DMS 273 (cell line): ENCODE data around the gene GPR146.
"Not testable (repeated sequence)": the region's sequence is repeated elsewhere in the genome, so short reads cannot be mapped to it uniquely, and the experiment has no call there.

ENCODE experiments used
- DNase-seq: peaks from one replicate; lab custom pipeline; 2025; ENCODE audit not compliant: unreplicated experiment; lab: John Stamatoyannopoulos, UW

The GPR146 gene

GRCh38 chr7:1074018-1074417 lies 29.7 kb downstream of the GPR146 start:
- DNase-seq: not testable (repeated sequence)

DNA sequence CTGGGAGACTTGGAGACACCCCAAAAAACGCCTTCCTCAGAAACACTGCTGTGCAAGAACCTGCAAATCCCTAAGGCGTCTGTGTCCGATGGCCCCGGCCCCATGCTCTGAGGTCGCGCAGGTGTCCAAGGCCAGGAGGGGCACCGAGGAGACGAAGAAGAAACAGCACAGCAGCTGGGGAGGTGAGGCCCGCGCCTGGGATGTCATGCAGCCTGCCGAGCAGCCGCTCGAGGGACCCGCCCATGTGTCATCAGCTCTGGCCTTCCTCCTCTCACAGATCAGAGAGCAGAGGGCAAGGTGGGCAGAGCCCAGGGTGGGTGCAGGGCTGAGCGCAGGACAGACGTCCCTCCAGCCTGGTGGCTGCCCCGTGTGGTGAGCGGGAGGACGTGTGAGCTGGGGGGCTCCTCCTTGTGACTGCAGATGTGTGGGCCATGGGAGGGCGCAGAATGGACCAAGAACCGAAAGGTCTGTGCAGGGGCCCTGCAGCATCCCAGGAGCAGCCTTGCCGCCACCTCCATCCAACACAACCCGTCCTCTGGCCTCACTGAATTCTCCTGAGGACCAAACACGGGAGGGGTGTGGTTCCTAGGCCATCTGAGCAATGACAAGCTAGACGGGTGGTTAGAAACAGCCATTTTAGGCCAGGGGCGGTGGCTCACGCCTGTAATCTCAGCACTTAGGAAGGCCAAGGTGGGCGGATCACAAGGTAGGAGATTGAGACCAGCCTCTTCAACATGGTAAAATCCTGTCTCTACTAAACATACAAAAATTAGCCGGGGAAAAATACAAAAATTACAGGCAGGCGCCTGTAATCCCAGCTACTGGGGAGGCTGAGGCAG lies 30.5 kb downstream of the GPR146 start:
- no peak for DNase-seq

GRCh38 chr7:1076184-1077072 lies 32.1 kb downstream of the GPR146 start:
- DNase-seq: no peak

DNA sequence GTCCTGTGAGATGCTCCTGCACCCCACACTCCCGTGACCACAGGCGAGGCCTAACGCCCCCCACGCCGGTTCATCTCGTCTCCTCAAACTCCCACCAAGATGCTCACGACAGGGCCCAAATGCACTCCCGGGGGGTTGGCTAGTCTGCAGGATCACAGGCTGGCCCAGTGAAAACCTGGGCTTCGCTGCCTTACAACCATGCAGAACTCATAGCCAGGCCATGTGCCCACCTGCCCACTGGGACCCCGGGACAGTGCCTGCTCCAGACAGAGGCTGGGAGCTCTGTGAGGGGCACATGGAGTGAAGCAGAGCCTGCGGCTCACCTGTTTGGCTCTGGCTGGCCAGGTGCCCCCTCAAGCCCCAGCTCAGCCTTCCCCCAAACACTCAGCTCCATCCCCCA lies 34.2 kb downstream of the GPR146 start:
- no peak for DNase-seq

DNA sequence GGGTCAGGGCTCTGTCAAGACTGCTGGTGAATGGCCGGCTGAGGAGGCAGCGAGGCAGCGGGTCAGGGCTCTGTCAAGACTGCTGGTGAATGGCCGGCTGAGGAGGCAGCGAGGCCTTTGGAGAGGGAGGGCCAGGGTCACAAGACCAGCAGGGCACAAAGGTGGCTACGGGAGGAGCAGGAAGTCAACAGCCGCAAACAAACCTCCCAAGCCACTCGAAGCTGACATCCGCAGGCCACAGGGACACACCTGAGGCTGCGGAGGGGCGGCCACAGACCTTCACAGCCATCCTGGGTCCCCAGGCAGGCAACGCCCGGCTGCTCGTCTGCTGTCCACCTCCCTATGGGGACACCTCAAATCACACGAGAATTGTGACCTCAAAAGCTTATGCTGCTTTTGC lies 34.6 kb downstream of the GPR146 start:
- DNase-seq: no peak

GRCh38 chr7:1079546-1079945 lies 35.2 kb downstream of the GPR146 start:
- no peak for DNase-seq

DNA sequence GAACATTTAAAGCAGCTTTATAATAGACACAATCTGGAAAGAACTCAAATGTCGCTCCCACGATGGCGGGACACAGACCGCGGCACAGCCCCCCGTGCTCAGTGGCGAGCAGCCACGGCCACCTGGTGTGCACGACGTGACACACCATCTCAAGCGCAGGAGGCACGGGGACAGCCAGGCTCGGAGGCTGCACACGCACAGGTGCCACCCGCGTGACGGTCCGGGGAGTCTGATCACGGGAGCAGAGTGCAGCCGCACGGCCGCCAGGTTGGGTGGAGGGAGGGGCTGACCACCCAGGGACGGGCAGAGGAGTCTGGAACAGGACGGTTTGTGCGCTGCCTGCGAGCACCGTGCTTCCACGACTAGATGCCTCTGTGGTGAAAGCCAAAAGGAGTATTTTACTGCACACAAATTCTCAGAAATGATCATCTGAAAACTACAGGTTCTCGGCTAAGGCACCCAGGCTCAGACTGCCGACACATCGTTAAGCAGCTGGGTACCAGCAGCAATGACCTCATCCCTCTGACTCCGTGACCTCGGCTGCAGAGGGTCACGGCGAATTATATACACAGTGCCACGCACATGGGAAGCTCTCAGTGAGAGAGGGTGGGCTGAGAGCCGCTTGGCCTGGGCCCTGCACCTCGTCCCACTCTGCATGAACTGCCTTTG lies 36.0 kb downstream of the GPR146 start:
- no peak for DNase-seq

- no peak for DNase-seq
These were observed 36.5 kb downstream of the GPR146 start for GRCh38 chr7:1080921-1081255.

- no peak for DNase-seq
These were observed 37.0 kb downstream of the GPR146 start for GRCh38 chr7:1081336-1081735.

- DNase-seq: peak; percentile 39
These were observed 37.6 kb downstream of the GPR146 start for GRCh38 chr7:1081931-1082401.

DNA sequence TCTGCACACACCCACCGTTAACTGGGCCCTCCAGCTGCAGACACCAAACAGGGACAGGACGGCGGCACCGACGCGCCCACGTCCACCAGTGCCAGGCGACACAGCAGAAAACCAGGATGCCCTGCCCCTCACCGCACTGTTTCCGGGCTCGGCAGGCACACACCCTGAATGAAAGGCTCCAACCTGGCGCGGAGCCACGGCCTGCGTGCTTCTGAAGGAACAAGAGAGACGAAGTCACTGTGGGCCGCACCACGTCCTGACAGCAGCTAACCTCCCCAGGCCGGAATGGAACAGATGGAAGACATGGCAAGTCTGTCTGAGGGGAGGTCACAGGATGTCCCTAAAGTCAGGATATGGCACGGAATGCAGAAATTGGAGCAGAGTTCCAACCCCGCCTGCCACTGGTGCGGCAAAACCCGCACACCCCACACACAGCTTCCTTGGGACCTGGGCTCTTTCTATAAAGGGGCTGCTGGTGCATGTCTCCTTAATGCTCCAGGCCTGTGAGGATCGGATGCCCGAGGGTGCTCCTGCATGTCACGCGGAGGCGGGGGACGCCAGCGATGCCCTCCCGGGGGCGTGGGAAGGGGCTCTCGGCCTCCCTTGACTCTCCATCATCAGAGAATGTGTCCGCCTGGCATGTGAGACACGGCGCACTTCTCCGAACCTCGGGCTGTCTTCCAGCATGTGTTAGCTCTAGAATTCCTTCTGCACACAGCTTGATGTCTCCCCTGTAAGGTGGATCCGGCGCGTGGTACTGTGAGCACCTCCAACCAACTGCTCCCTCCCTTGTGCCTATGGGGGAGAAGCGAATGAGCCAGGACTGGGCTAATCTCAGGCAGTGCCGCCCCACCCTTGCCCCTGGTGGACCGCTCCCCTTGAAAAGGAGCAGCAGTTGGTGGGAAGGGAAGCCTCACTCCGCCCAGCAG lies 39.6 kb downstream of the GPR146 start:
- peak; percentile 54 for DNase-seq

GRCh38 chr7:1085266-1085665 lies 40.9 kb downstream of the GPR146 start:
- DNase-seq: no peak

DNA sequence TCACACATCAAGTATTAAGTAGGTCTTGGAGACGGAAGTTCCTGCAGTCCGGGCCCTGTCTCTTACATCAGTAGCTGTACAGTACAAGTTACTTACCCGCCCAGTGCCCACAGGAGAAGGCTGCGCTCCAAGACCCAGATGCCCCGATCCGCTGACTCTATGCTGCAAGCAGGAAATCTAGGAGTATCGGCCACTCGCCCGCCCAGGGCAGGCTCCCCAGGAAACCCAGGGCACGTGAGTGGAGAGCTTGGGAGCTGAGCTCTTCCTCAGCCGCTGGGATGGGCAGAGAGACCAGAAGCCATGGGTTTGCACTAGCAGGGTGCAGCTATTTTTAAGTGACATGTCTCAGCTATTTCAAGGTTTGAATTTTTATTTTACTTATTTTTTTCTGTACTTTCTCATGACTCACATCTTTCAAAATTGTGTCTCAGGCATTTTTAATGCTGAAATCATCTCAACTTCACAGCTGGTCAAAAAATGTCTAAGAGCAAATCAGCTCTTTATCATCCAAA lies 41.6 kb downstream of the GPR146 start:
- no peak for DNase-seq

DNA sequence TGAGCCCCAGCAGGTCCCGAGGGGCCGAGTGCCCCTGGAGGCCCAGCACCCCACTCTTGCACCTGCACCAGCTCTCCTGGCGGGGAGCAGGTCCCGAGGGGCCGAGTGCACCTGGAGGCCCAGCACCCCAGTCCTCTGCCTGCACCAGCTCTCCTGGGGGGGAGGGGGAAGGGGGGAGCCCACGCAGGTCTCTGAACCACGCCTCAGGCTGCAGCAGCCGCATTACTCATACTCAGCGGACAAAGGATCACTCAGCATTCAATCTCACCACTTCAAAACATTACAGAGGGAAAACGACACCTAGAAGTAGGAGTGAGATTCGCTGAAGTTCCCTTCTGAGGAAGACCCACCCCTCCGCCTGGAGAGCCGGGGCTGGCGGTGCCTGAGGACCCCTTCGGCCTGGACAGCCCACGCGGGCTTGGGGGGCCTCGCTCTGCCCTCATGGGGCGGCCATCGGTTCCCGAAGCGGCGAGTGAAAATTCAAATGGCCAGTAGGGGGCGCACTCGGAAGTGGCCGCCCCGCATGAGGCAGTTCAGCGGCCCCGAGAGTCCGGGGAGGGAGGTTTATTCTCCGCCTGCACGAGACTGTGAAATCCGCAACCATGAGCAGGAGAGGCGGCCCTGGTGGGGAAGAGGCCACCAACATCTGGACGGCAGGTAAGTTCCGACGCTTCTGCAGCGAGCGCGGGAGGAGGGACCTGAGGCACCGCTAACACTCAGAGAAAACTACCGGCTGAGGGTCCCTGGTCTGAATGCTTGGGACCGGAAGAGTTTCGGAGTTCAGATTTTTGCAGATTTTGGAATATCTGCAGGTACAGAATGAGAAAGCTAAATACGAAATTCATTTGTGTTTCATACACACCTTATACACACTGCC lies 42.5 kb downstream of the GPR146 start:
- peak; percentile 49 for DNase-seq

- no peak for DNase-seq
These were observed 43.1 kb downstream of the GPR146 start for GRCh38 chr7:1087465-1087814.

DNA sequence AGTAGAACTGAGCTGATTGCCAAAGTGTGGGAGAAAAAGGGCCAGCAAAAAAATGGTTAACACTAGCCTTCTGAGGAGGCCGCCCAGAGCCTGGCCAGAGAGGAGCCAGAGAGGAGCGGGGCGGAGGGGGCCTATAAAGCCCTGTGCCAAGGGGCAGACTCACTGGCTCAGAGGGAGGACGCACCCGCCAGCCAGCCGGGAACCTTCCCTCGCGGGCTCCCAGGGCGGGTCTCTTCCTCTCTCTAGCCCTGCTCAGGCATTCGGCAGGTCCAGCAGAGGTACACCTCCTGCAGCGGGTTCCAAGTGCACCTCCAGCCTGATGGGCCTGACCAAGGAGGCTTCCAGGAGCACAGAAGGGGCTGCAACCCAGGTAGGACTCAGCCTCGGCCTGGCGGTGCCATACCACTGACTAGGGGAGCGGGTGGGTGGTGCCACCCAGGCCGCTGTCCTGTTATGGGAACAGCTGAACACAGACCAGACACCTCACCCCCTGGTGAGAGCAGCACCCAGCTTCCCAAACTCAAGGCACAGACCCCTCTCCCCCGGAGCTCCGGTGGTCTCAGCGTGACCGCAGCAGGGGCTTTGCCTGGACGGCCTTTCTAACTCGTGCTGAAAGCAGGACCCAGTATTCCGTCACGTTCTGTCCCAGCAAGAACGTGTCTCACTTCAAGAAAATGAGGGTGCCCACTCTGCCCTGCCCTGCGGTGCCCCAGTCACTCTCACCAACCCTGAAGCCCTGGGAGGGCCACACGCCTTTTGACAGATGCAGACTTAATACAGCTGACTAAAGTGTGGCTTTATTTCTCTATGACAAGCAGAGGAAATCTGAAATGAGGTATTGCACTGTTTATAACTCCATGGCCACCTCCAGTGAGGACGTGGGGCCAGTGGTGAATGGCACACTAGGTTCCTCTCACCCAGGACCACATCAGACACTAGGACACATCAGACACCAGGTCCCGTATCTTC lies 43.9 kb downstream of the GPR146 start, which contains the start of gene GPER1:
GPER1 (plus strand) TSS at position 162 of the 969 bp plus-strand sequence. CDS start 3,616 bp downstream, outside the sequence.
- DNase-seq: peak; percentile 80

- DNase-seq: no peak
These were observed 45.9 kb downstream of the GPR146 start for GRCh38 chr7:1090236-1090635.
